Fibroblast of mammary gland (primary cell): Measurements from ENCODE around the gene ATXN7L3B.
A peak's percentile ranks its signal among the peaks of the same experiment; 100 is the strongest.
"Not testable (repeated sequence)": the region's sequence is repeated elsewhere in the genome, so short reads cannot be mapped to it uniquely, and the experiment has no call there.

Experiments used
- DNase-seq: peaks from one replicate; pipeline ENCODE4 v3.0.0-alpha.2; 2010; ENCODE audit warnings: low read depth
- H3K4me3 ChIP-seq: 2 replicates; pipeline ENCODE4 v1.5.1; 2011; ENCODE audit warnings: low read depth, mild to moderate bottlenecking, low read length, moderate library complexity; ENCODE audit not compliant: control insufficient read depth
- TF ChIP-seq, protein P1 (sequence below): conservative IDR thresholded peaks from 2 replicates; pipeline ENCODE4 v1.5.1; 2011; ENCODE audit warnings: low read depth, low read length, inconsistent platforms; ENCODE audit not compliant: control insufficient read depth, insufficient read depth

ATXN7L3B gene, protein sequence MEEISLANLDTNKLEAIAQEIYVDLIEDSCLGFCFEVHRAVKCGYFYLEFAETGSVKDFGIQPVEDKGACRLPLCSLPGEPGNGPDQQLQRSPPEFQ

DNA sequence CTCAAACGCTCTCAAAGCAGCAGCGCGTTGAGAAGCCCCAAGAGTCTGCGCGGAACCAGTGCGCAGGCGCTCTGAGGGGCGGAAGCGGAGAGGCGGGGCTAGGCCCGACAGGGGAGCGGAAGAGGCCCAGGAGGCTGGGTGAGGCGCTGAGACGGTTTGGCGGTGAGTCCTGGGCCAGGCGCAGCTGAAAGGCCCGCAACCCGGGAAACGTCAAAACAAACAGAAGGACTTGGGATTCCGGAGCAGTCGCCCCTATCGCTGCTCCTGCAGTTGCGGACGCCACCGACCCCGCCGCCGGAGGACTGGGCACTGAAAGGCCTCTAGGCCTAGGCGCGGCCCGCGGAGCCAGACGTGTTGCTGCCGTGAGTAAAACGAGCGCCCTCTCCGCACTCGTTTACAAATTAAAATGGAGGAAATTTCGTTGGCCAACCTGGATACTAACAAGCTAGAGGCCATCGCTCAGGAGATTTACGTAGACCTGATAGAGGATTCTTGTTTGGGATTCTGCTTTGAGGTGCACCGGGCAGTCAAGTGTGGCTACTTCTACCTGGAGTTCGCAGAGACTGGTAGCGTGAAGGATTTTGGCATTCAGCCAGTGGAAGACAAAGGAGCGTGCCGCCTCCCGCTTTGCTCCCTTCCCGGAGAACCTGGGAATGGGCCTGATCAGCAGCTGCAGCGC is at the start of gene ATXN7L3B:
TSS of gene ATXN7L3B (plus strand) at position 129 of the 679 bp plus-strand sequence. CDS start at position 407, 278 bp downstream.
- DNase-seq: peak; percentile 90
- H3K4me3 ChIP-seq: peak within 1 kb of the TSS; percentile 95
- TF ChIP-seq, protein P1, sequence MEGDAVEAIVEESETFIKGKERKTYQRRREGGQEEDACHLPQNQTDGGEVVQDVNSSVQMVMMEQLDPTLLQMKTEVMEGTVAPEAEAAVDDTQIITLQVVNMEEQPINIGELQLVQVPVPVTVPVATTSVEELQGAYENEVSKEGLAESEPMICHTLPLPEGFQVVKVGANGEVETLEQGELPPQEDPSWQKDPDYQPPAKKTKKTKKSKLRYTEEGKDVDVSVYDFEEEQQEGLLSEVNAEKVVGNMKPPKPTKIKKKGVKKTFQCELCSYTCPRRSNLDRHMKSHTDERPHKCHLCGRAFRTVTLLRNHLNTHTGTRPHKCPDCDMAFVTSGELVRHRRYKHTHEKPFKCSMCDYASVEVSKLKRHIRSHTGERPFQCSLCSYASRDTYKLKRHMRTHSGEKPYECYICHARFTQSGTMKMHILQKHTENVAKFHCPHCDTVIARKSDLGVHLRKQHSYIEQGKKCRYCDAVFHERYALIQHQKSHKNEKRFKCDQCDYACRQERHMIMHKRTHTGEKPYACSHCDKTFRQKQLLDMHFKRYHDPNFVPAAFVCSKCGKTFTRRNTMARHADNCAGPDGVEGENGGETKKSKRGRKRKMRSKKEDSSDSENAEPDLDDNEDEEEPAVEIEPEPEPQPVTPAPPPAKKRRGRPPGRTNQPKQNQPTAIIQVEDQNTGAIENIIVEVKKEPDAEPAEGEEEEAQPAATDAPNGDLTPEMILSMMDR: no peak

DNA sequence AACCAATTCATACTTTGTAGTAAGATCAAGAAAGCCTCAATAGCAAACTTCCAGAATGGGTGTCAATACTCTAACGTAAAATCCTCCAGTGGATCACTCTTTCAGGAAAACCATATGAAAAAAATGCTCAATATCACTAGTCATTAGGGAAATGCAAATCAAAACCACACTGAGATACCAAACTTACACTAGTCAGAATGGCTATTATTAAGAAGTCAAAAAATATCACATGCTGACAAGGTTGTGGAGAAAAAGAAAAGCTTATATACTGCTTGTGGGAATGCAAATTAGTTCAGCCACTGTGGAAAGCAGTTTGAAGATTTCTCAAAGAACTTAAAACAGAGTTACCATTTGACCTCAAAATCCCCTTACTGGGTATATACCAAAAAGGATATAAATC is 49.5 kb upstream of the ATXN7L3B start:
- no peak overlapping the region for H3K4me3 ChIP-seq
- DNase-seq: no peak
- TF ChIP-seq, protein P1: no peak

DNA sequence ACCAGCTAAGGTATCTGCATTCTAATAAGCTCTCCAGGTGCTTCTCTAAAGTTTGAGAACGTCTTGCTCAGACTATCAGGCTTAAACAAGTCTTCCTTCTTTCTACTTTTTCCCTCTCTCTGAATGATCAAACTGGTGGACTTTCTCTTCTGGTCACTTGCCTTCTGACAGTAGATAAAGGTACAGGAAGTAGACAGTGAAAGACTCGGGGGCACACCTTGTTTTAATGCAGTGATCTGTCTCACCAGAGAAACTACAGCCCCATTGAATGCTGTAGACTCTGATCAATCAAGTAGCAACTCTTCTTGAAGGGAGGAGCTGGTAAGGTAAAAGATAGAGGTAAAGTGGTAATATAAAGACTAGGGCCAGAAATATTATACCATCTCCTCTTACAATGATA is 48.1 kb upstream of the ATXN7L3B start:
- no peak for DNase-seq
- H3K4me3 ChIP-seq: no peak overlapping the region
- TF ChIP-seq, protein P1: no peak

DNA sequence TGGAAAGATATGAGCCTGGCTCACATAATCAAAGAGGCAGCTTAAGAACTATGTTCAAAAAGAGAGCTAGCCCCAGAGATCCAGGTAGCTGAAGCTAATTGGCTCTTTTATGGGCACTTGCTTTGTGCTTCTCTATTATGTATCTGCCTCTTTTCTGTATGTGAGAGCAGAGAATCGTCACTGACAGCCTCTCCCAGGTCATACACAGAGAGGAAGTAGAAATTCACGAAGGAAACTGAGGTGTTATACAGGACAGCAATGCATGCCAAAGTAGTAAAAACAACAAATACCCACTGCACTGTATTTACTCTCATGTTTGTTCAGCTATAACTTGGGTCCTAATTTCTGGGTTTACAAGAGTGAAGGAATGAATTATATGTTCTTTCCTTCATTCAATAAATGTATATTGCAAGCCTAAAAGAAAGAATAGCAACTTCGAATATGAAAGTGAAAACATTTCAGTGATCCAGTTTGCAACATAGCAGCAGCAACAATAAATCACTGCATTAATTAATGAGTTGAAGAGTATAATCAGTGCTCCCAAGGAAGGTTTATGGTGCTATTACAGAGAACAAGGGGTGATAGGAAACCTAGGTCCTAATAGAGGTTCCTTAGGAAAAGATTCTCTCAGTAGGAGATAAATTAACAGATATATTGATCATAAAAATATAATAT is 47.1 kb upstream of the ATXN7L3B start:
- no peak overlapping the region for H3K4me3 ChIP-seq
- no peak for DNase-seq
- TF ChIP-seq, protein P1: no peak

DNA sequence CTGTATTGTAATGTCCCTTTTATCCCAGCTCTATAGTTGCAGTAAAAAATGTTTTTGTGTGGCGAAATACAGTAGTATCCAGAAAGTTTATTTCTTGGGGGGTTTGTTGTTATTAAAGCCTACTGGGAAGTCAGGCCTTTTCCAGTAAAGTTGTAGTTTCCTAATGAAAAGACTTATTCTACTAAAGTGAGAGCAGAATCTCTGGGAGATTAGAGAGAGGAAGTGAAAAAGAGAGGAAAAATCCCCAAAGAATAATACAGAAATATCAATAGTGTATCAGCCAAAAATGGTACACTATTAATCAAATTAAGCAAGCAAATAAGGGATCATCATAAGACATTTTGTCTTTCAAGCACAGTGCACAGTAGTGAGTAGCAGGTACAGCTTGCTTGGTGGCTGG is 46.3 kb upstream of the ATXN7L3B start:
- no peak overlapping the region for H3K4me3 ChIP-seq
- DNase-seq: no peak
- TF ChIP-seq, protein P1: no peak

DNA sequence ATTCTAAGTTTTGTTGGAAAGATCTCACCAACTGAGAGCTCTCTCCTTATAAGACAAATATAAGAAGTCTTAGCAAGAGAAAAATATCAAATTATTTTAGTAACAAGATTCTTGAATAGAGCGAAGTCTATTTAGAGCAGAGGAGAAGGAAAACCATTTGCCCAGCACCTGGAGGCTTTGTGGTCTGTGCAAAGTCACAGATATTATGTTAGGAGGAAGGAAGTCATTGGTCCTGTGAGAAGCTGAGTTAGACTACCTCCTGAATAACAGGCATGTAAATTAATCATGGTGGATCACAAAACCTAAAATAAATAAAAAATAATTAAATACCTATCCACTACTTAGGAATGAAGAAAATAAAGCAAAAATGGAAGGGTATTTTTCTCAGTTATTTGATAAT is 38.4 kb upstream of the ATXN7L3B start:
- no peak for DNase-seq
- TF ChIP-seq, protein P1: no peak
- H3K4me3 ChIP-seq: no peak overlapping the region

DNA sequence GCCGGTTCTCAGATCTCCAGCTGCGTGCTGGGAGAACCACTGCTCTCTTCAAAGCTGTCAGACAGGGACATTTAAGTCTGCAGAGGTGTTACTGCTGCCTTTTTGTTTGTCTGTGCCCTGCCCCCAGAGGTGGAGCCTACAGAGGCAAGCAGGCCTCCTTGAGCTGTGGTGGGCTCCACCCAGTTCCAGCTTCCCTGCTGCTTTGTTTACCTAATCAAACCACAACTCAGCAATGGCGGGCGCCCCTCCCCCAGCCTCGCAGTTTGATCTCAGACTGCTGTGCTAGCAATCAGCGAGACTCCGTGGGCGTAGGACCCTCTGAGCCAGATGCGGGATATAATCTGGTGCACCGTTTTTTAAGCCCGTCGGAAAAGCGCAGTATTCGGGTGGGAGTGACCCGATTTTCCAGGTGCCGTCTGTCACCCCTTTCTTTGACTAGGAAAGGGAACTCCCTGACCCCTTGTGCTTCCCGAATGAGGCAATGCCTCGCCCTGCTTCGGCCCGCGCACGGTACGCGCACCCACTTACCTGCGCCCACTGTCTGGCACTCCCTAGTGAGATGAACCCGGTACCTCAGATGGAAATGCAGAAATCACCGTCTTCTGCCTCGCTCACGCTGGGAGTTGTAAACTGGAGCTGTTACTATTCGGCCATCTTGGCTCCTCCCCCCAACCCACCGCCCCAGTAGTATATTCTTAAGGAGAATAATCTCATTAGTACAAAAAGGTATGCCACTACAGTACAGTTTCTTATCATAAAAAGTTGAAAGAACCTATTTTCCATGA is 28.6 kb upstream of the ATXN7L3B start:
- not testable (repeated sequence) for DNase-seq

More for the DNA sequence above, 28.6 kb upstream of the ATXN7L3B start:
- not testable (repeated sequence) for H3K4me3 ChIP-seq
